Endodermal cell (in vitro differentiated cells): Measurements from ENCODE around the gene SHANK3. TPM values are rescaled to one million over a fixed set of nuclear protein-coding genes. Genes with fewer than 3 reads are reported as not detected.

Source experiments
- DNase-seq: peaks from one replicate; pipeline ENCODE4 v3.0.0-alpha.2; 2017
- H3K27ac ChIP-seq: 2 replicates; pipeline ENCODE4 v1.5.1; 2013; ENCODE audit warnings: mild to moderate bottlenecking, low read depth, low read length, moderate library complexity
- H3K27me3 ChIP-seq: 2 replicates; pipeline ENCODE4 v1.6.1; 2013; ENCODE audit warnings: mild to moderate bottlenecking, low read length, moderate library complexity; ENCODE audit not compliant: insufficient read depth, control insufficient read depth, poor library complexity, severe bottlenecking
- H3K36me3 ChIP-seq: 2 replicates; pipeline ENCODE4 v1.7.0; 2013; ENCODE audit warnings: mild to moderate bottlenecking, low read length, moderate library complexity; ENCODE audit not compliant: control insufficient read depth, insufficient read depth
- H3K4me1 ChIP-seq: one replicate; pipeline ENCODE4 v1.7.0; 2013; ENCODE audit warnings: low read length; ENCODE audit not compliant: control insufficient read depth, insufficient read depth
- H3K4me3 ChIP-seq: 2 replicates; pipeline ENCODE4 v1.5.1; 2013; ENCODE audit warnings: mild to moderate bottlenecking, low read length, moderate library complexity
- H3K9ac ChIP-seq: 2 replicates; pipeline ENCODE4 v1.6.1; 2013; ENCODE audit warnings: mild to moderate bottlenecking, low read length, moderate library complexity; ENCODE audit not compliant: poor library complexity, severe bottlenecking; ENCODE audit errors: extremely low read depth
- H3K9me3 ChIP-seq: 2 replicates; pipeline ENCODE4 v1.6.1; 2013; ENCODE audit warnings: mild to moderate bottlenecking, low read length, moderate library complexity; ENCODE audit not compliant: control insufficient read depth
- H3K27ac Mint-ChIP-seq: 2 replicates; pipeline ENCODE4 v1.8.0; 2020; ENCODE audit warnings: mixed read lengths
- H3K27me3 Mint-ChIP-seq: 2 replicates; pipeline ENCODE4 v1.8.0; 2021; ENCODE audit warnings: mild to moderate bottlenecking, mixed read lengths; ENCODE audit not compliant: insufficient read depth
- H3K36me3 Mint-ChIP-seq: 2 replicates; pipeline ENCODE4 v1.8.0; 2020; ENCODE audit warnings: low read depth, mixed read lengths
- H3K4me1 Mint-ChIP-seq: 2 replicates; pipeline ENCODE4 v1.8.0; 2020; ENCODE audit warnings: mixed read lengths
- H3K4me3 Mint-ChIP-seq: 2 replicates; pipeline ENCODE4 v1.8.0; 2020; ENCODE audit warnings: mild to moderate bottlenecking, moderate library complexity, mixed read lengths
- H3K9me3 Mint-ChIP-seq: 2 replicates; pipeline ENCODE4 v1.8.0; 2020; ENCODE audit warnings: mild to moderate bottlenecking, mixed read lengths
- CTCF ChIP-seq: fragments of 200-600 bp; sonication (generic); conservative IDR thresholded peaks from 2 replicates; pipeline ENCODE4 v1.5.0; 2021; ENCODE audit warnings: antibody characterized with exemption, mild to moderate bottlenecking
- WGBS, 2 experiments: methylation state at CpG; one replicate each; pipeline versions ENCODE4 v1.1.5 to v1.1.7; 2013; ENCODE audit warnings: missing lambda C conversion rate in 2 of 2, mixed read lengths in 1 of 2; ENCODE audit not compliant: insufficient coverage in 1 of 2, insufficient read length in 1 of 2; 5-methylcytosine and 5-hydroxymethylcytosine counted together
- total RNA-seq, 2 donors: library from RNA; stranded (reverse); fragmentation: NEBNext Ultra II Directional in 1 of 2; extraction: Animal tissue kit (Norgen Biotek cat#: 25700) in 1 of 2; gene quantifications; 2 replicates in 1 of 2; 3 replicates in 1 of 2; pipeline ENCODE4 v1.2.1, GENCODE V29; 2021

SHANK3 gene
- total RNA-seq, 2 donors from 2014 or later: 9.4 to 11.1 TPM

GRCh38 chr22:50718352-50718709 is 45.7 kb downstream of the SHANK3 start:
- Histone ChIP-seq H3K36me3 (peaks cover 3% of the 10 kb centered on the region), H3K9me3 (no peaks in the 10 kb centered on the region), H3K4me1 (no peaks in the 10 kb centered on the region), H3K4me3 (no peak overlapping the region), H3K27me3 (peaks cover 54% of the 10 kb centered on the region), H3K27ac (no peak overlapping the region), H3K9ac (no peak overlapping the region)
- DNase-seq: no peak
- Mint-ChIP-seq H3K27ac (no peak overlapping the region), H3K9me3 (no peaks in the 10 kb centered on the region), H3K4me1 (no peaks in the 10 kb centered on the region), H3K4me3 (no peak overlapping the region), H3K36me3 (peaks cover 20% of the 10 kb centered on the region), H3K27me3 (peaks cover 66% of the 10 kb centered on the region)
- TF ChIP-seq CTCF: no peak
- 93 to 95% methylated on average over 7 to 10 of the region's 10 CpGs for WGBS, 2 experiments

GRCh38 chr22:50719814-50720300 is 47.2 kb downstream of the SHANK3 start:
- DNase-seq: no peak
- H3K4me1 Mint-ChIP-seq: no peaks in the 10 kb centered on the region
- H3K4me3 Mint-ChIP-seq: peak overlapping the region; percentile 22
- no peak overlapping the region for H3K27ac Mint-ChIP-seq
- no peaks in the 10 kb centered on the region for H3K9me3 Mint-ChIP-seq
- no peaks in the 10 kb centered on the region for H3K4me1 ChIP-seq
- TF ChIP-seq CTCF: no peak
- 22 to 43% methylated on average over 13 to 40 of the region's 40 CpGs for WGBS, 2 experiments
- no peak overlapping the region for H3K9ac ChIP-seq
- H3K27ac ChIP-seq: no peak overlapping the region
- peaks cover 3% of the 10 kb centered on the region for H3K36me3 ChIP-seq
- peaks cover 54% of the 10 kb centered on the region for H3K27me3 ChIP-seq
- H3K36me3 Mint-ChIP-seq: peaks cover 20% of the 10 kb centered on the region
- H3K9me3 ChIP-seq: no peaks in the 10 kb centered on the region
- H3K4me3 ChIP-seq: no peak overlapping the region
- peaks cover 72% of the 10 kb centered on the region for H3K27me3 Mint-ChIP-seq

GRCh38 chr22:50720301-50721256 is 48.0 kb downstream of the SHANK3 start:
- H3K9me3 ChIP-seq: no peaks in the 10 kb centered on the region
- no peaks in the 10 kb centered on the region for H3K36me3 ChIP-seq
- no peaks in the 10 kb centered on the region for H3K9me3 Mint-ChIP-seq
- no peak for TF ChIP-seq CTCF
- peak overlapping the region; percentile 26 for H3K4me3 Mint-ChIP-seq
- peak; percentile 67 for DNase-seq
- H3K27me3 ChIP-seq: peaks cover 54% of the 10 kb centered on the region
- WGBS, 2 experiments: 17 to 38% methylated on average over 27 to 132 of the region's 132 CpGs
- no peaks in the 10 kb centered on the region for H3K4me1 ChIP-seq
- no peak overlapping the region for H3K9ac ChIP-seq
- no peak overlapping the region for H3K27ac Mint-ChIP-seq
- H3K4me1 Mint-ChIP-seq: no peaks in the 10 kb centered on the region
- peaks cover 24% of the 10 kb centered on the region for H3K36me3 Mint-ChIP-seq
- H3K27me3 Mint-ChIP-seq: peaks cover 70% of the 10 kb centered on the region
- no peak overlapping the region for H3K27ac ChIP-seq
- no peak overlapping the region for H3K4me3 ChIP-seq
